ENCODE results near the gene NTHL1. TPM values are rescaled to one million over a fixed set of nuclear protein-coding genes. Genes with fewer than 3 reads are reported as not detected.

NTHL1 gene
- total RNA-seq: 22.8 and 31.2 TPM in 2 replicates

- peak; percentile 97 for DNase-seq (ENCODE audit: low read depth in 2 of 2)
These were observed at the start of gene NTHL1, which contains the start of gene TSC2 for GRCh38 chr16:2047330-2048115. Gene NTHL1 (minus strand): TSS chr16:2047834. CDS start chr16:2047823, 11 bp downstream. Gene TSC2 (plus strand): TSS chr16:2047985. CDS start chr16:2048616, 631 bp downstream.

GRCh38 chr16:2096853-2097595, 49.4 kb upstream of the NTHL1 start:
- no peak for DNase-seq (ENCODE audit: low read depth in 2 of 2)

GRCh38 chr16:2095918-2096582, 48.4 kb upstream of the NTHL1 start:
- DNase-seq (ENCODE audit: low read depth in 2 of 2): no peak

GRCh38 chr16:2095315-2095853, 47.8 kb upstream of the NTHL1 start:
- DNase-seq (ENCODE audit: low read depth in 2 of 2): peak in 1 of 2 donors; percentile 37

- DNase-seq (ENCODE audit: low read depth in 2 of 2): no peak
These were observed 46.2 kb upstream of the NTHL1 start for GRCh38 chr16:2093793-2094192.

- DNase-seq (ENCODE audit: low read depth in 2 of 2): no peak
These were observed 45.2 kb upstream of the NTHL1 start for GRCh38 chr16:2092866-2093265.

GRCh38 chr16:2092256-2092620, 44.6 kb upstream of the NTHL1 start:
- no peak for DNase-seq (ENCODE audit: low read depth in 2 of 2)

GRCh38 chr16:2091547-2092255, 44.1 kb upstream of the NTHL1 start:
- DNase-seq (ENCODE audit: low read depth in 2 of 2): no peak

- peak; percentile 76 to 94 for DNase-seq (ENCODE audit: low read depth in 2 of 2)
These were observed 43.3 kb upstream of the NTHL1 start for GRCh38 chr16:2090777-2091546.

GRCh38 chr16:2090481-2090776, 42.8 kb upstream of the NTHL1 start:
- DNase-seq (ENCODE audit: low read depth in 2 of 2): no peak

- DNase-seq (ENCODE audit: low read depth in 2 of 2): no peak
These were observed 42.3 kb upstream of the NTHL1 start for GRCh38 chr16:2089706-2090480.

GRCh38 chr16:2088759-2089358, 41.2 kb upstream of the NTHL1 start:
- no peak for DNase-seq (ENCODE audit: low read depth in 2 of 2)

- no peak for DNase-seq (ENCODE audit: low read depth in 2 of 2)
These were observed 40.4 kb upstream of the NTHL1 start for GRCh38 chr16:2087748-2088631.

- DNase-seq (ENCODE audit: low read depth in 2 of 2): no peak
These were observed 39.4 kb upstream of the NTHL1 start for GRCh38 chr16:2086812-2087747.

GRCh38 chr16:2086106-2086742, 38.6 kb upstream of the NTHL1 start:
- DNase-seq (ENCODE audit: low read depth in 2 of 2): no peak

GRCh38 chr16:2085669-2086068, 38.0 kb upstream of the NTHL1 start:
- DNase-seq (ENCODE audit: low read depth in 2 of 2): no peak

Data from lung microvascular endothelial cell (primary cell).